Stimulated activated CD8-positive, alpha-beta memory T cell treated with anti-CD3 and anti-CD28 coated beads, Interleukin-15, amount 100 ng/mL, for 48 hours (primary cell): ENCODE results near the gene TIAM2.
"Not testable (repeated sequence)": the region's sequence is repeated elsewhere in the genome, so short reads cannot be mapped to it uniquely, and the experiment has no call there.

Experiments used
- DNase-seq, 2 donors: peaks; one replicate each; pipeline ENCODE4 v3.0.0-alpha.2; 2020; ENCODE audit warnings: low read depth in 2 of 2

TIAM2 gene

DNA sequence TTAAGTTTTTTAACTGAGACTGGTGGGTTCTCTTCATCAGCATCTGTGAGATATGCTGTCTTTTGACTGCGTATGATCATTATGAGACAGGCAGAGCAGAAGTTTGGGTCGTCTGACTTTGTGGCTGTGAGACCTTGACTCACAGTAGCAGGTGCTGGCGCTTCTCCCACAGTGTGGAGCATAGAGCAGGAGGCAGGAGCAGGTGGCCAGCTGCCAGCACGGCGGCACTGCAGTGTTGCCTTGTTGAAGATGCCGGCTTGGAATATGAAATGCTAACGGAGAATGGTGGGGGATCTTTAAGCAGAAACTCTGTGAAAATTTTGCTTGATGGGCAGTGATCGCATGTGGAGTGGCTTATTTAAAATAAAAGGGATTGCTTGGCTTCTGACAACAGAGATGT is 105.0 kb downstream of the TIAM2 start:
- no peak for DNase-seq

DNA sequence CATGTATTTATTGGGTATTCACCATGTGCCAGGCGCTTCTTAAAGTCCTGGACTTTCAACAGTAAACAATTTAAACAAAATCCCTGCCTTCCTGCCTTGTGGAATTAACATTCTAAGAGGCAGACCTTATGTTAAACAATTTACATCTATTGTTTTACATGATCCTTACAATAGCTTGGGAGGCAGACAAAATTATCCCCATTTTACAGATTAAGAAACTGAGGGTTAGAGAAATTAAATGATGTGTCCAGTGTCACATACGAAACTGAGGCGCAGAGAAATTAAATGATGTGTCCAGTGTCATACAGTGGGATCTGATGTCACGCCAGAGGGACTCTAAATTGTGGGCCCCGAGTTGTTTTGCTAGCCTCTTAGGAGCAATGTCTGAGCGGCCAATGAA is 105.5 kb downstream of the TIAM2 start:
- DNase-seq, result no peak

DNA sequence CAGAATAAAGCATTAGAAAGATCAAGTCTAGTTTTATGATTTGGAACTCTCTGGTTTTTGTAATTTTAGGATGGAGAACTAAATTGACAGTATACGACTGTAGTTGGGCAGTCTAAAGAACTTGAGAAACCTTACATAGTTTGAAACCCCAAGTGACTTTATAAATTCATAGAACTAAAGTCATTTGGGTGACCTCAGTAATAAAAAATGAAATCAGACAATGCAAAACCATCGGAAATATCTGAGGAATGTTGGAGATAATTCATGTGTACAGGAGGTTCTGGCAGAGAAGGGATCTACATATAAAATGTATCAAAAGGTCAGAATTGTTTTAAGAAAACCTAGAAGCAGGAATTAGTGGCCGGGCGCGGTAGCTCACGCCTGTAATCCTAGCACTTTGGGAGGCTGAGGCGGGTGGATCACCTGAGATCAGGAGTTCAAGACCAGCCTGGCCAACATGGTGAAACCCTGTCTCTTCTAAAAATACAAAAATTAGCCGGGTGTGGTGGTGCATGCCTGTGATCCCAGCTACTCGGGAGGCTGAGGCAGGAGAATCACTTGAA is 108.0 kb downstream of the TIAM2 start:
- DNase-seq, result not testable (repeated sequence)

GRCh38 chr6:155103816-155104366 is 108.8 kb downstream of the TIAM2 start:
- DNase-seq, result peak in 1 of 2 donors; percentile 32

- no peak for DNase-seq
Observed at GRCh38 chr6:155106456-155107115, 111.5 kb downstream of the TIAM2 start.

- DNase-seq, result no peak
Observed at GRCh38 chr6:155107432-155108069, 112.4 kb downstream of the TIAM2 start.

DNA sequence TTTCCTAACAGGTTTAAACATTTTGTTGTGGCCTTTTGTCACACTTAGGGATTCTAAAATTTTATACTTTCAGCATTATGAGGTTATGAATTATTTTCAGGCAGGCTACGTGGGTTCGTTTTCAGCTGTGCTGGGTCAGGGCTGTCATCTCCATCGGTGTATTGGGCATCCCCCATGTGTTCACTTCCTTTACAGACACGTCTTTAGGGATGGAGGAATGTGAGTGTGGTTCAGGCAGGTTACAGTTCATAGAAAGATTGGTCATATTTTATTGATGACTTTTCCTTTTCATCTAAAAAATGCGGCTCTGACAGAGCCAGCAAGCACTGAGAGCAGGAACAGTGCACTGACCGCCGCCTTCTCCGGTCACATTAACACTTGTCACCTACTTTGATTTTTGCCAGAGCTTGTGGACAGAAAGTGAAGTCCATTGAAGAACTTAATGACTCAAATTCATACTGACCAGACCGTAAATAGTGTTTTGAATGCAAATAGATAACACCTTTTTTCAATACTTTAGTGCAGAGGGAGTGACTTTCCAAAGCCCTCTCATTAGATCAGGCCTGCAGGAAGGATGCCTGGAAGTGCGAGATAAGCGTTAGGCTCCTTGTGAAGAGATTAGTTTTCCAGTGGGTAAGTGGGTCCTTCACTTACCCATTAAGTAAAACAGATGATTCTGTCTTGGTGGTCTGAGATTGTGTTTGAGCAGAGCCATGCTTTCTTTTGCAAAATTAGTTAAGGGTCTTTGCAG is 113.1 kb downstream of the TIAM2 start:
- DNase-seq, result no peak

- no peak for DNase-seq
Observed at GRCh38 chr6:155110721-155111120, 115.6 kb downstream of the TIAM2 start.

- DNase-seq, result no peak
Observed at GRCh38 chr6:155112757-155113156, 117.6 kb downstream of the TIAM2 start.

DNA sequence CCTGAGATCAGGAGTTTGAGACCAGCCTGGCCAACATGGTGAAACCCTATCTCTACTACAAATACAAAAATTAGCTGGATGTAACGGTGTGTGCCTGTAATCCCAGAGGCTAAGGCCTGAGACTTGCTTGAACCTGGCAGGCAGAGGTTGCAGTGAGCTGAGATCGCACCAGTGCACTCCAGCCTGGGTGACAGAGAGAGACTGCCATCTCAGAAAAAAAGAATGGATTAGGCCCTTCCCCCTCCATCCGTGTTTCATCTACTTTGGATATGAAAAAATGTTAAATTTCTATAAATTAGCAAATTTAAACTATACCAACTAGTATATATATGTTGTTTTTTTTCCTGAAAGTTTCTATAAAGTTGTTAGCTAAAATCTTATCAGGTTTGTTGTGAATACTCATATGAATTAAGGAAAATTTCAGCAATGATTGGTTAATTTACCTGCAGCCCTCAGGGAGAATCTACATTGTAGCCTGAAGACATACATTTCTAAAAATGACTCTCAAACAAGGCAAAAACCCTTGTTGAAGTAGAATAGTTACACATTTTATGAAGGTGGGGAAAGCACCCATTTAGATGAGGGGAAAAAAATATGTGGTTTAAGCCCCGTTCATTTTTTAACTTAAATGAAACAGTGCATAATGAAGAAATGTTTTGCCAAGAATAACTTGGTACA is 120.9 kb downstream of the TIAM2 start:
- no peak for DNase-seq

- no peak for DNase-seq
Observed at GRCh38 chr6:155116571-155116910, 121.4 kb downstream of the TIAM2 start.

DNA sequence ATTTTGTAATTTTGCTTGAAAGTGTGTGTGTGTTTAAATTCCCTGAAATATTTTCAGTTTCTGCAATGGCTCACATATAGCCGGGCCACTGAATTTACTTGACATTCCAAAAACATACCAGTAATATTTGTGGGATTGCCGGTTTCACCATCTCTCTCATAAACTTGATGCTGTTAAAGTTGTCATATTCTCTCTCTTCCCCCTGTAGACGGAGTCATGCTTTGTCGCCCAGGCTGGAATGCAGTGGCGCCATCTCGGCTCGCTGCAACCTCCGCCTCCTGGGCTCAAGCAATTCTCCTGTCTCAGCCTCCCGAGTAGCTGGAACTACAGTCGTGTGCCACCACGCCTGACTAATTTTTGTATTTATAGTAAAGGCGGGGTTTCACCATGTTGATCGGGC is 122.1 kb downstream of the TIAM2 start:
- DNase-seq, result no peak

DNA sequence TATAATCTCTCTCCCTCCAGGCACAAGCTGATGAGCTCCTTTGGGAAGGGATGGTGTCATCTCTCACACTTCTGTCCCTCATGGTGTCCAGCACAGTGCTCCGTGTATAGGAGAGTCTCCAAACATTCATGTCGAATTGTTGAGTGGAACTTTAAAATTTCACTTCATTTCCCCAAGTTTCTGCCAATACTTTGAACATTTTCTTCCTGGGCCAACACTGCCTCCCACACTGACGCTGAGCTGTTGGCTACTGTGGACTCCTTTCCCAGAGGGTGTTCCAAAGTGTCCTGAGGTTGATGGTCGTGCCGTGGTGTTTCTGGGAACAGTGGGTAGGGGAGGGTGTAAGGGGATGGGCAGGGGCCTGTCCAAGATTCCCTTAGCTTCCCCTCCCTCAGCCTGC is 122.7 kb downstream of the TIAM2 start:
- no peak for DNase-seq

DNA sequence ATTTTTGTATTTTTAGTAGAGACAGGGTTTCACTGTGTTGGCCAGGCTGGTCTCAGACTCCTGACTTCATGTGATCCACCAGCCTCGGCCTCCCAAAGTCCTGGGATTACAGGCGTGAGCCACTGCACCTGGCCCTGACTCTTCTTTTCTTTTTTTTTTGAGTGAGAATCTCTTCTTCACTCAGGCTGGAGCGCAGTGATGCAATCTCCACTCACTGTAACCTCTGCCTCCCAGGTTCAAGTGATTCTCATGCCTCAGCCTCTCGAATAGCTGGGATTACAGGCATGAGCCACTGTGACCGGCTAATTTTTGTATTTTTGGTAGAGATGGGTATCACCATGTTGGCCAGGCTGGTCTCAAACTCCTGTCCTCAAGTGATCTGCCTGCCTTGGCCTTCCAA is 124.1 kb downstream of the TIAM2 start:
- not testable (repeated sequence) for DNase-seq

GRCh38 chr6:155120034-155120433 is 124.9 kb downstream of the TIAM2 start:
- no peak for DNase-seq

- DNase-seq, result no peak
Observed at GRCh38 chr6:155121294-155121693, 126.2 kb downstream of the TIAM2 start.

DNA sequence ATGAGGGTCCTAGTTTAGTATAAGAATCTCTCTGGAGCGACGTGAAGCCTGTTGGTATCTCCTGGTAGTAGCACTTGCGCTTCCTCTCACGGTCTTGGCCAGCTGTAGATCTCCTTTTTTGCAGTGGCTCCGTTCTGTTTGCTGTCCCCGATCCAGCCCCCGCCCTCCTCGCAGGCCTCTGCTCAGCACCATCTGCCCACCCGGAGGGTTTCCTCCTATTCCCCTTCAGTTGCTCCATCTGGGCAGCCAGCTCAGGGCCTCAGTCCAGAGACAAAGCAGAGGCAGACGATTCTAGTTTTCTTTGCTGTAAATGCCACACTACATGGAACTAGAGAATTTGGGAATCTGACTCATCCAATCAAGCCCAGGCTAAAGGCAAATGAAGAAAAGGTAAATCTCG is 126.6 kb downstream of the TIAM2 start:
- DNase-seq, result no peak

DNA sequence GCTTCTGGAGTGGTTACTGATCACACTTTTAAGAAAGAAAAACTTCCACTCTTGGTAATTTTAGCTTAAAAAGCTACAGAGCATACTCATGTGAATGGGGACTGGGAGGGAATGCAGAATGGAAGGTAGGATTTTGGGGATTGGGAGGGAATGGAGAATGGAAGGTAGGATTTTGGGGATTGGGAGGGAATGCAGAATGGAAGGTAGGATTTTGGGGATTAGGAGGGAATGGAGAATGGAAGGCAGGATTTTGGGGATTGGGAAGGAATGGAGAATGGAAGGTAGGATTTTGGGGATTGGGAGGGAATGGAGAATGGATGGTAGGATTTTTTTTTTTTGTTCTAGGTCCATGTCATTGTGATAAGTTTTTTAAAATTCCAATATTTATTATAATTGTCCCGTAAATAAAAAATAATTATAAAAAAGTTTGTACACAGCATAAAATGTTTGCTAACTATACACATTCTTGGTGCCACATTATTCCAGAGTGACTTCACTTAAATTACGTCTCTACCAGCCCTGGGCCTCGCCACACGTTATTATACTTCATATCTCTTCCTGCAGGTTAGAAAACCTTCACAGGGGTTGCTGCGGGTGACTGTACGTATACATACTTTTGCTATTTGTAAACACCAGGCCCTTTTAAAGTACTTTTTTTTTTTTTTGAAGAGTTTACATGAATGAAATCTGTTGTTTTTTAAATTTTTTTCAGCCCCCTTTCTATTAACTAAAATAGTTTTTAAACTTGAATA is 127.3 kb downstream of the TIAM2 start:
- DNase-seq, result no peak

DNA sequence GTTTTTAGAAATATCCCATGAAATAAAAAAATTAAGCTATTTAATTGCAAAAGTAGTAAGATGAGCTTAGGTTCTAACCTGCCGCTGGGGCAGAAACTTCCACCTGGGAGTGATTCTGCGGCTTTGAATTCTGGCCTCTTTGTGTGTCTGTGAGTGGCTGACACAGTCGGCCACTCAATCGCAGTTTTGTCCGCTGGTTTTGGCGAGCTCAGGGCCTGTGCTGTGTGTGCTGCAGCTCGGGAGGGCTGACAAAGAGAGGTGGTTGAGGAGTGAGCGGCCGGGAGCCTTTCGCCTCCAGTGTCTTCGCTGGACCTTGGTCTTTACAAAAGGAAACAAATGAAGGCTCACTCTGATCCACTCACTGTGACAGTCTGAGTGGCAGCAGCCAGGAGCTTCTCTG is 128.4 kb downstream of the TIAM2 start:
- no peak for DNase-seq

DNA sequence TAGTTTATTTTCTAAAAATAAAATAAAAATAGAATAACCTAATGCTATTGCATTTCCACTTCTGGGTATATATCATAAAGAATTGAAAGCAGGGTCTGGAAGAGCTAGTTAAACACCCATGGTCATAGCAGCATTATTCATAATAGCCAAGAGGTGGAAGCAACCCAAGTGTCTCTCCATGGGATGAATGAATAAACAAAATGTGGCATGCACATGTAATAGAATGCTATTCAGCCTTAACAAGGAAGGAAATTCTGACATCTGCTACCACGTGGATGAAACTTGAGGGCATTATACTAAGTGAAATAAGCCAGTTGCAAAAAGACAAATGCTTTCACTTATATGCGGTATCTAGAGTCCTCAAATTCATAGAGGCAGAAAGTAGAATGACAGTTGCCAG is 130.8 kb downstream of the TIAM2 start:
- no peak for DNase-seq

GRCh38 chr6:155126727-155127439 is 131.8 kb downstream of the TIAM2 start:
- peak; percentile 72 to 76 for DNase-seq
